NCI-H187 (cell line): ENCODE data around the gene GSTK1.
A peak's percentile ranks its signal among the peaks of the same experiment; 100 is the strongest.
"Not testable (repeated sequence)": the region's sequence is repeated elsewhere in the genome, so short reads cannot be mapped to it uniquely, and the experiment has no call there.

Experiments
- DNase-seq, 2 experiments: peaks; one replicate each; lab custom pipeline; 2025; lab: John Stamatoyannopoulos, UW

GSTK1 gene

DNA sequence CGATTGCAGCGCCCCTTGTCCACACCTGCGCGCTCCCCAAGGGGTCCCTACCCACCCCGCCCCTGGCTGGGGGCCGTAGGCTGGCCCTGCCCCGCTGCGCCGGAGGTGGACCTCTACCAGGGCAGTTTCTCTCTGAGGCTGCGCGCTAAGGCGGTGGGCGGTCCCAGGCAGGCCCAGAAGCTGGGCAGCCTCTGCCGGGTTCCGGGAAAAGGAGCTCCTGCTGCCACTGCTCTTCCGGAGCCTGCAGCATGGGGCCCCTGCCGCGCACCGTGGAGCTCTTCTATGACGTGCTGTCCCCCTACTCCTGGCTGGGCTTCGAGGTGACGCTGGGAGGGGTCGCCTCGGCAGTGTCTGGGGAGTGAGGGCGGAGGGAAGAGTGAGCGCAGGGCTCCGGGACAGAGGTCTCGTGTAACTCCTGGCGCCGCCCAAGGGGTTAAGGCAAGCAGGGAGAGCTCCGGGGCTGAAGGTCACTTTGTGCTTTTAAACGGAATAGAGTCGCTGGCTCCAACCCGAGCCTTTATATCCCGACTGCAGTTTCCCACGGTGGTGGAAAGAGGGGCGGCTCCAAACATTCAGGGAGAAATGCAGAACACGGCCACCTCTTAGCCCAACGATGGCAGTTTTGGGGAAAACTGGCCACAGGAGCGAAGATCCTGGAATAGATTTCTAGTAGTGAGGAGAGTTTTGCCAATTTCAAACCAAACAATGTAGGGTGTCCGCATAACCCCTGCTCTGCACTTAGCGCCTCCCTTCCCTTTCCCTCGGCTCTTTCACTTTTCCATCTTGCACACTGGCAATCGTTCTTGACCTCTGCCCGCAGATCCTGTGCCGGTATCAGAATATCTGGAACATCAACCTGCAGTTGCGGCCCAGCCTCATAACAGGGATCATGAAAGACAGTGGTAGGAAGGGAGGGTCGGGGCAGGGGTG lies at the start of gene GSTK1:
Gene GSTK1, plus strand, starts transcription at position 176 of the 930 bp plus-strand sequence. Its CDS starts 73 bp downstream, at position 249.
- DNase-seq = no peak

DNA sequence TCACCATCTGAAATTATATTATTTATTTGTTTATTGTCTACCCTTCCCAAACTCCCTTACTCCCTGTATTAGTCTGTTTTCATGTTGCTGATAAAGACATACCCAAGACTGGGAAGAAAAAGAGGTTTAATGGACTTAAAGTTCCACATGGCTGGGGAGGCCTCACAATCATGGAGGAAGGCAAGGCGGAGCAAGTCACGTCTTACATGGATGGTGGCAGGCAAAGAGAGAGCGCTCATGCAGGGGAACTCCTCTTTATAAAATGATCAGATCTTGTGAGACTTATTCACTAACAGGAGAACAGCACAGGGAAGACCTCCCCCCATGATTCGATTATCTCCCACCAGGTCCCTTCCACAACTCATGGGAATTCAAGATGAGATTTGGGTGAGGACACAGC lies 49.8 kb upstream of the GSTK1 start:
- not testable (repeated sequence) for DNase-seq

DNA sequence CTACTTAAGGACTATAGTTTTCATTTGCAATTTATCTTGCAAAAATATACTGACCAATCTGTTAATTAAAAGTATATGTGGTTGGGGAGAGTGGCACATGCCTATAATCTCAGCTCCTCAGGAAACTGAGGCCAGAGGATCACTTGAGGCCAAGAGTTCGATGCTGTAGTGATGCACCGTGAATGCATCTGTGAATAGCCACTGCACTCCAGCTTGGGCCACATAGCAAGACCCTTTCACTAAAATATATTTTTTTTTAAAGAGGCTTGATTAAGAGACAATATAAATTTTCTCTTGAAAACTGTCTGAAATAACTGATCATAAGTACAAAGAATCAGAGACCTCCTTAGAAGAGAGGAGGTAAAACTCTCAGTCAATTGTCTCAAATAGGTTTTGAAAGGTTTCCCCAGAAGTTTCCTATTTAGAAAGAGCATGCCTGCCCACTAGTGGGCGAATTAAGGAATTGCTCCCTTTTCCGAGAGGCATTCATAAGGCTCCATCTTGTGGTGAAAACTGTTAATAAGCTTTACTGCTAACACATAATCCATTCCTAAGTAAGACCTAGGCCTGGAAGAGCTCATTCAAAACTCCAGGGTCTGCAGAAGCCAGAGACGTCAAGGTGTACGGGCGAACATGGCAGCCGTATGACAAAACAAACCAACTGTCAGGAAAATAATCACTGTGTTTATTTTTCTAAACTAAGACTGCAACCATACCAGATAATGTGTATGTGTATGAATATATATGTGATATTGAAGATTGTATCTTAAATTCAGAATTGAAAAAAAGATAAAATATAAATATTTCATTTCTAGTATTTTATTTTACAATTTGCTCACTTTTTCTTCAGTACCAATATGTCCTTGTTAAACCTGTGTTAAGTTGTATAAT lies 48.2 kb upstream of the GSTK1 start:
- peak; percentile 37 to 47 for DNase-seq

DNA sequence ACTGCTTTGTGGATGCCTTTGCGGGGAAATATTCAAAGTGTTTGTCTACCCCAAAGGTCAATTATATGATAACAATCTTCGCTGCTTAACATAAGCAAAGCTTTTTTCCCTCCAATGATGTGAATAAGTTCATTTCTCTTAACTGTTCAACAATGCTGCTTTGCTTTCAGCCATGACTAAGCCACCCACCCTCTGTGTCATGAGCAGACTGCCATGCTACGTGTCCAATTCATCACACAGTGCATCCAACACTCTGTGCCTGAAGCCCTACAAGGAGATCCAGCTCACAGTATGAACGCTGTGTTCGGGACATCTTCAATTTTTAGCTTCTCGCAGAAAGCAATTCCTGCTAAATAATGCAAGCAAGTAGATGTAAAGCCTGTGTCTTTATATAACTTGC lies 47.1 kb upstream of the GSTK1 start:
- no peak for DNase-seq

DNA sequence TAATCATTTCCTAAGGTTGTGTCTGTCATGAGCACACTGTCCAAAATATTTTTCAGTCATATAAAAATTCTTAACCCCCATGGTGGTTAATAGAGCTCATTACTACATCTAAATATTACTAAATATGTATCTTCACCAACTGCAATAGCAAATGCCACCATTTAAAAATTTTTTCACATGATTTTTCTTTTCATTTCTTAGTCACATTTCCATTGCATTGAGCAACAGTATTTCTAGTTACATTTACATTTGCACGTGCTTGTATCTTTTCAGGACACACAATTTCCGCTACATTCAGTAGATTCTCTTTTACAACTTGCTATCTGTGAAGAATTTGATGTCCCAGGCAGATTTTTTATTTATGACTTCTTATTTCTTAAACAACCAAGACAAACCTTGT lies 46.6 kb upstream of the GSTK1 start:
- DNase-seq = no peak

DNA sequence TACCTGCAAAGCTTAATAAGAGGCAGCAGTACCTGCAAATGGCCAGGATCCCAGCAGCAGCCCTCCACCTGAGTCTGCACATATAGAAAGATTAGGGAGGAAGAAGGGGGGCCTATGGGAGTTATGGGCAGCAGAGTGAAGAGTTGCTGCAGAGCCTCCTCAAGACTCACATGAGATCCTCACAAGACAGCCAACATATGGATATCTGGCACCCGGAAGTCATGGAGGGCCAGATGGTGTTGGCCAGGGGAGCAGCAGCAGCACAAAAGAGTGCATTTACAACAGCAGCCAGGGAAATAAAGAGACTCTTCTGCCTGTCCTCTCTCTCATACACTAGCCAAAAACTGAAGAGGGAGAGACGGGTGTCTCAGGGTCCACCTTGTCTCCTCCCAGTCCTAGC lies 45.4 kb upstream of the GSTK1 start:
- DNase-seq = no peak

DNA sequence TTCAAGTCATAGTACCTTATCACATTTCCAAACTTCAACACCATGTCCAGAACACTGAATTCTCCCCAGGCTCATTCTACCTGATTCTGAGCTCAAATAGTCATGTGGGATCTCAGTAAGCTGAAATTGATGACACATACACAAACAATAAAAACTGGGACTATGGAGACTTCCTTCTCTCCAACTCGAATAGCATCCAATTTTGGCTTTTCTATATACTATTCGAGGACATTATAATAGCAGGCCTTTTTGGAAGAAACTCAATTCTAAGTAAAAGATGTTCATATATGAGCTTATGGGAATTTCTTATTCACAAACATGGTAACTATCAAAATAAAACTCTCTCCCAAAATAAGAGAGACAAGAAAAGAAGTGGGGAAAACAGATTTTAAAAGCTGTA lies 42.0 kb upstream of the GSTK1 start:
- no peak for DNase-seq

DNA sequence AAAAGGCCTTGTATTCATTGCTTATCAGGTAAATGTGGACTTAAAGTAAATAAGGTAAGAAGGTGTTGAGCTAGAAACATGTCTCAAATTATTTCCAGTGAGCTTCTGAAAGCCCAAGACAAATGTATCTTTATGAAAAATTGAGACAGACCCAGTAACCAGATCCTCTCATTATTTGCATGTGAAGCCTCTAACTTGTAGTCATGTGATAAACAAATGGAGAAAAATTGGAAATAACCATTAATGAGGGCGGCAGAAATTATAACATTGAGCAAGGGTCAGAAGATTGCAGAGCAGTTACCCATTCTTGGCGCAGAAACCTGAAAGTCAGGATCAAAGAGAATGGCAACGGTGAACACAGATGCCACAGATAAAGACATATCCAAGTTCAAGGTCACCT lies 41.5 kb upstream of the GSTK1 start, which contains the start of gene TAS2R40:
Gene TAS2R40, plus strand, starts transcription at position 301 of the 400 bp plus-strand sequence. Its CDS starts 42 bp downstream, at position 343.
- no peak for DNase-seq

DNA sequence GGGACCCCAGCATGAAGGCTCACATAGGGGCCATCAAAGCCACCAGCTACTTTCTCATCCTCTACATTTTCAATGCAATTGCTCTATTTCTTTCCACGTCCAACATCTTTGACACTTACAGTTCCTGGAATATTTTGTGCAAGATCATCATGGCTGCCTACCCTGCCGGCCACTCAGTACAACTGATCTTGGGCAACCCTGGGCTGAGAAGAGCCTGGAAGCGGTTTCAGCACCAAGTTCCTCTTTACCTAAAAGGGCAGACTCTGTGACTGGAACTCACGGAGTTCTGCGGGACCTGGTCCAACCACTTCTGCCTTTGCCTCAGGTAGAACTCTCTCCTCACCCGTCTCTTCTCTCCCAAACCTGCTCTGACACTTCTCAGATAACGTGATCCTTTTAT lies 40.5 kb upstream of the GSTK1 start:
- no peak for DNase-seq

DNA sequence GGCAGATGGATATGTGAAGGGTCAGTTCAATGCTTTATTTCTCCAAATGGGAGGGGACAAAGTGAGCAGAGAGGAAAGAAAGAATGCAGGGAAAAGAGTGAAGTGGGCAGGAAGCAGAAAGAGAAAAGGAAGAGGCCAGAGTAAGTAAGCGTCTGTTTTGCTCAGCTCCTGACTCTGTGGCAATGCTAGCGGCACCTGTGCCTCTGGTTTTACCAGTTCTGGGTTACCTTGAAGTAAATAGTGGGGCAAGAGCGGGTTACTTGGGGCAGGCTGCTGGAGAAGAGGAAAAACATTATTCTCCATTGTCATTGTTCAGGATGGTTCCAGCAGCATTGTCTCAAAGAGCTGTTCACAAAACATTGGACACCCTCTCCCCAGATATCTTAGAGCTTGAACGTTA lies 39.5 kb upstream of the GSTK1 start:
- DNase-seq = no peak

DNA sequence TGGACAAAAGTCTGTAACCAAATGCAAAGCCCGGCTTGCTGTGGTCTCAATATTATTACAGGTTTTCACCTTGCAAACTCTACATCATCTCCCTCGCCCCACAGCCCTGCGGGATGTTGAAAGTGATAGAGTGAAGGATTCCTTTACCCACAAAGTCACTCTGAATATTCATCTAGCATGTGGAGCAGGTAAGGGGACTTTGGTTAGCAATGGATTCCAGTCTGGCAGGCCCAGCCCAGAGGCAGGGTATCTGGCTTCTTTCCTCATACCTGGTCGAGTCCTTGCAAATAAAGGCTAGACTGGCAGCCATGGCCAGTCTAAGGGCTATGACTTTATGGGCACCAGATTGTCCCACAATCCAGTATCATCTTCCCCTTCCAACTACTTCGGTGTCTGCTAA lies 38.2 kb upstream of the GSTK1 start:
- no peak for DNase-seq

DNA sequence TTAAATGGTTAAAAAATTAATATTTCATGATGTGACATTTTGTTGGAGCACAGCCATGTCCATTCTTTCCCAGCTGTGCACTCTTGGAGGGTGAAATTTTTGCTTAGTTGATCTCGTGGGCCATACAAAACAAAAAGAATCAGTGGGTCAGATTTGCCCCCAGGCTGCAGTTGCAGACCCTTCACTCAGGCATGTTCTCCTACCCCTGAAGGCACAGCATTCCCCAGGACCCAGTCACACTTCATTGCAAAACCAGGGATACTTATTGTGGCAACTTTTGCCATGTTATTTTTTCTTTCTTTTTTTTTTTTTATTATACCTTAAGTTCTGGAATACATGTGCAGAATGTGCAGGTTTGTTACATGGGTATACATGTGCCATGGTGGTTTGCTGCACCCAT lies 35.4 kb upstream of the GSTK1 start:
- DNase-seq = no peak

DNA sequence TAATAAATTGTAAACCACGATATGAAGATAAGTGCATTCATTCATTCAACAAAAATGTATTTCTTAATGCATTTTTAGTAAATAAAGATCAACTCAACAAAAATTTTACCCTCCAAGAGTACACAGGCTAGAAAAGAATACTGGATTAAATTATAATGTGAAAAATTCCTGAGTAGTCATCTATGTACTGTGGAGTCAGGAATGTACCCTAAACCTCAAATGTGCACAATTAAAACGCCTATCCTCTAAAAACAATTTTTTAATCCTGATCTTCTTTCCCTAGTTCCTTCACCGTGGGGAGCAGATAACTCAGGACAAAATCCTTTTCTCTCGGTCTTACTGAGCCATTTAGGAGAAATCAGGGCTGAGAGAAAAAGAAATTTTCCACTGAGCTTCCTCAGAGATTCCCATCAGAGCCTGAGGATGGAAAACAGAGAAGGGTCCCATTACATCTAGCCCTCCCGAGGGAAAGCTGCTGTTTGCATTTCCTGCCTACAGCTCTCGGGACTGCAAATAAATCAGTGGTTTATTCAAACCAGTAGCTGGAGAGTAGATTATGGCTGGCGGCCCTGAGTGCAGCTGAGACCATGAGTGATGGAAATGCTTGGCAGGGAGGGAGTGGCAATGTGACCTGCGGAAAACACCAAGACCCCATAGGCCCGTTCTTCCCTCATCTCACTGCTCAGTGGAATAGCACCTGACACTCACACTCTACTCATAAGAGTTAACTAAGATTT lies 34.0 kb upstream of the GSTK1 start:
- no peak for DNase-seq

DNA sequence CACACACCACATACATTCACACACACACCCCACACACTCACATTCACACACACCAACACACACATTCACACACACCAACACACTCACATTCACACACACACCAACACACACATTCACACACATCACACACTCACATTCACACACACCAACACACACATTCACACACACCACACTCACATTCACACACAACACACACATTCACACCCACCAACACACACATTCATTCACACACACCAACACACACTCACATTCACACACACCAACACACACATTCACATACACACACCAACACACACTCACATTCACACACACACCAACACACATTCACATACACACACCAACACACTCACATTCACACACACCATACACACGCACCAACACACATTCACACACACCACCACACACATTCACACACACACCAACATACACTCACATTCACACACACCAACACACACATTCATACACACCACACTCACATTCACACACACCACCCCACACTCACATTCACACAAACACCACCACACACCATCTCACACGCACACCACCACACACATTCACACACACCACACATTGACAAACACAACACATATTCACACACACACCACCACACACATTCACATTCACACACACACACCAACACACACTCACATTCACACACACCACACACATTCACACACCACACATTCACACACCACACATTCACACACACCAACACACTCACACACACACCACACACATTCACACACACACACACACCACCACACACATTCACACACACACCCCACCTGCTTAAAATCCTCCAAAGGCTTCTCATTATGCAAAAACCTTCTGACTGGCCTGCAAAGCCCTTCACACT lies 32.4 kb upstream of the GSTK1 start:
- no peak for DNase-seq

DNA sequence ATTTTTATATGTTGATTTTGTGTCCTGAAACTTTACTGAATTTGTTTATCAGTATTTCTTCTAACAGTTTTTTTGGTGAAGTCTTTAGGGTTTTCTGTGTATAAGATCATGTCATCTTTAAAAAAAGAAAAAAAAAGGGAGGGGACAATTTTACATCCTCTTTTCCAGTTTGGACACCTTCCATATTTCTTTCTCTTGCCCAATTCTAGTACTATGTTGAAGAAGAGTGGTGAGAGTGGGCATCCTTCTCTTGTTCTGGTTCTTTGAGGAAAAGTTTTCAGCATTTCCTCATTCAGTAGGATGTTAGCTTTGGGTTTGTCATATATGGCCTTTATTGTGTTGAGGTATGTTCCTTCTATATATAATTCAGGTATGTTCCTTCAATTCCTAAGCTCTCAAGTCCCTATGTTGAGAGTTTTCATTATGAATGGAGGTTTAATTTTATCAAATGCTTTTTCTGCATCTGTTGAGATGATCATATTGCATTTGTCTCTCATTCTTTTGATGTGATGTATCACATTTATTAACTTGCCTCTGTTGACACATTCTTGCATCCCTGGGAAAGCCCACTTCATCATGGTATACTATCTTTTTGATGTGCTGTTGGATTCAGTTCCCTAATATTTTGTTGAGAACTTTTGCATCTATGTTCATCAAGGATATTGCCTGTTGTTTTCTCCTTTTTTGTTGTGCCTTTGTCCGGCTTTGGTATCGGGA lies 29.3 kb upstream of the GSTK1 start:
- no peak for DNase-seq

DNA sequence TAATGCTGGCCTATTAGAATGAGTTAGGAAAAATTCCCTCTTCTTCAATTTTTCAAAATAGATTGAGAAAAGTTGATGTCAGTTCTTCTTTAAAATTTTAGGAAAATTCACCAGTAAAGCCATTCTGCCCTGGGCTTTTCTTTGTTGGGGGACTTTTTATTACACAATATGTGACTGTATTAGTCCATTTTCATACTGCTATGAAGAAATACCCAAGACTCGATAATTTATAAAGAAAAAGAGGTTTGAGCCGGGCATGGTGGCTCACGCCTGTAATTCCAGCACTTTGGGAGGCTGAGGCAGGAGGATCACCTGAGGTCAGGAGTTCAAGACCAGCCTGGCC lies 28.7 kb upstream of the GSTK1 start:
- no peak for DNase-seq

DNA sequence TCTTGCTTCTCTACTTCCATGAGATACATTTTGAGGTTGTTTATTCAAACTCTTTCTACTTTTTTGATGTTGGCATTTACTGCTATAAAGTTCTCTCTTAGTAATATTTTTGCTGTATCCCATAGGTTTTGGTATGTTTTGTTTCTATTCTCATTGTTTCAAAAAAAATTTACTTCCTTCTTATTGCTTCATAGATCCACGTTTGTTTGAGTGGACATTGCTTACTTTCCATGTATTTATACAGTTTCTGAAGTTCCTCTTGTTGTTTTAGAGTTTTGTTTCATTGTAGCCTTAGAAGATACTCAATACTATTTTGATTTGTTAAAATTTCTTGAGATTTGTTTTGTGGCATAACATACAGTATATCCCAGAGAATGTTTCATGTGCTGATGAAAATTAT lies 27.7 kb upstream of the GSTK1 start:
- no peak for DNase-seq

DNA sequence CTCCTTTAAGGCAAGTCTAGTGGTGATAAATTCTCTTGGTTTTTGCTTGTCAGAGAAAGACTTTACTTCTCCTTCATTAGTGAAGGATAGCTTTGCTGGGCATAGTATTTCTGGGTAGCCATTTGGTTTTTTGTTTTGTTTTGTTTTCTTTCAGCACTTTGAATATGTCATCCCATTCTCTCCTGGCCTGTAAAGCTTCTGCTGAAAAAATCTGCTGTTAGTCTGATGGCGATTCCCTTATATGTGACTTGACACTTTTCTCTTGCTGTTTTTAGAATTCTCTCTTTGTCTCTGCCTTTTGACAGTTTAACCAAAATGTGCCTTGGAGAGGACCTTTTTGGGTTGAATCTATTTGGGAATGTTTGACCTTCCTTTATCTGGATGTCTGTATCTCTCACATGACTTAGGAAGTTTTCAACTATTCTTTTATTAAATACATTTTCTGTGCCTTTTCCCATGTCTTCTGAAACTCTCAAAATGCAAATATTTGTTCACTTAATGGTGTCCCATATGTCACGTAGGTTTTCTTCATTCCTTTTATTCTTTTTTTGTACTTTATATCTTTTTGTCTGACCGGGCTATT lies 26.7 kb upstream of the GSTK1 start:
- no peak for DNase-seq

DNA sequence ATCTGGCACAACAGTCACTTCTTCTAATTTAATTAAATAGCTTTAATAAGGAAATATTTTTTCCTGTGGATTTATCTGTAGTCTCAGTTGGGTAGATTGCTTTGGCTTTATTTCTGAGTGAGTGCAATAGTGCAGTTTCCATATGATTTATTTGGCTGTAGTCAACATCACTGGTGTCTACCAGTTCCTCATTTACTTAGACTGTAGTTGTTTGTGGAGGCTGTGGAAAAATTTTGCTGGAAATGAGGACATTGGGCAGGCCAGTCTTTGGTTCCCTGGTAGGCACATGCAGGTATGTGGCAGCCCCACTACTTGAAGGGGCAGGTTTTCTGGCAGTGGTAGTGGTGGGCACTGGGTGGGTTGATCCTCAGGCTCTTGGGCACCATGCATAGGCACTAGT lies 25.9 kb upstream of the GSTK1 start:
- DNase-seq = no peak

DNA sequence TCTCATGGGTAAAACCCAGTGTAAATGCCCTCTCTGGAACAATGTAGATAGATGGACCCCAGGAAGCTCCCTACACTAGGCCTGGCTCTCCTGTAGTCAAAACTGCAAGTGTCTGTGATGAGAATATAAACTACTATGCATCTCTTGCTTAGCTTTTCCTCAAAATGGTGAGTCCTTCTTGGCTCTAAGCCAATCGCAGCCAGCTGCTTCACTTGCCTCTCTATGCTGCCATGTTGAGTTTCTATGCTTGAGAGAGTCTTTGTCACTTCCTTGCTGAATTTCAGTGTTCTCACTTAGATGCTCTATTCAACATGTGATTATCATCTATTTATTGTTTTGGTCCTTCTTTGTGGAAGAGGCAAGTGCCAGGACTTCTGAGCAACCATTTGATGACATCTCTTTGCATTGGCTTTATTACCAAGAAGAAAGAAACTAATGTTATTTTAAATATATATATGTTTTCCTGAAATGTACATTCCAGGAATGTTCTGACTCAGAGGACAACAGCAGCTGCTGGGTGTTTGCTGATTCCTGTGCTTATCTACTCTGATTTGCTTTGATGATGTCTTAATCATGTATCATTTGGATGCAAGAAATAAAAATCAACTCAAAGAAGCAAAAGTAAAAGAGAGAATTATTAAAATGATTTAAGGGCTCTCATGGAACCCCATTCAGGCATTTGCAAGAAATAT lies 24.8 kb upstream of the GSTK1 start:
- DNase-seq = no peak
